Astrocyte of the cerebellum (primary cell): Measurements from ENCODE around the gene SLC13A5.
"Not testable (repeated sequence)": the region's sequence is repeated elsewhere in the genome, so short reads cannot be mapped to it uniquely, and the experiment has no call there.

Source experiments
- DNase-seq: peaks from one replicate; pipeline ENCODE4 v3.0.0-alpha.2; 2011; ENCODE audit warnings: low read depth
- H3K4me3 ChIP-seq: 2 replicates; pipeline ENCODE4 v1.5.1; 2011; ENCODE audit warnings: mild to moderate bottlenecking, low read depth, low read length, moderate library complexity
- in situ Hi-C: cut with HindIII; loops from 2 replicates; pipeline ENCODE4 v1.10.0; 2017; ENCODE audit warnings: low sequenced_read_pairs
- TF ChIP-seq, protein P1 (sequence below): IDR thresholded peaks from 2 replicates; pipeline ENCODE4 v1.5.1; 2012; ENCODE audit warnings: low read length, low read depth, moderate library complexity, mild to moderate bottlenecking; ENCODE audit errors: missing control alignments

The SLC13A5 gene

GRCh38 chr17:6699997-6700947 is 12.9 kb downstream of the SLC13A5 start:
- no peak for DNase-seq
- in situ Hi-C loops, result loop anchor here (25.0 kb wide), 1 partner anchor 162 kb away; no protein-coding TSS in a partner anchor
- TF ChIP-seq, protein P1, sequence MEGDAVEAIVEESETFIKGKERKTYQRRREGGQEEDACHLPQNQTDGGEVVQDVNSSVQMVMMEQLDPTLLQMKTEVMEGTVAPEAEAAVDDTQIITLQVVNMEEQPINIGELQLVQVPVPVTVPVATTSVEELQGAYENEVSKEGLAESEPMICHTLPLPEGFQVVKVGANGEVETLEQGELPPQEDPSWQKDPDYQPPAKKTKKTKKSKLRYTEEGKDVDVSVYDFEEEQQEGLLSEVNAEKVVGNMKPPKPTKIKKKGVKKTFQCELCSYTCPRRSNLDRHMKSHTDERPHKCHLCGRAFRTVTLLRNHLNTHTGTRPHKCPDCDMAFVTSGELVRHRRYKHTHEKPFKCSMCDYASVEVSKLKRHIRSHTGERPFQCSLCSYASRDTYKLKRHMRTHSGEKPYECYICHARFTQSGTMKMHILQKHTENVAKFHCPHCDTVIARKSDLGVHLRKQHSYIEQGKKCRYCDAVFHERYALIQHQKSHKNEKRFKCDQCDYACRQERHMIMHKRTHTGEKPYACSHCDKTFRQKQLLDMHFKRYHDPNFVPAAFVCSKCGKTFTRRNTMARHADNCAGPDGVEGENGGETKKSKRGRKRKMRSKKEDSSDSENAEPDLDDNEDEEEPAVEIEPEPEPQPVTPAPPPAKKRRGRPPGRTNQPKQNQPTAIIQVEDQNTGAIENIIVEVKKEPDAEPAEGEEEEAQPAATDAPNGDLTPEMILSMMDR, result no peak
- no peak overlapping the region for H3K4me3 ChIP-seq

- in situ Hi-C loops, result loop anchor here (25.0 kb wide), 1 partner anchor 164 kb away; no protein-coding TSS in a partner anchor
- TF ChIP-seq, protein P1, result no peak
These were observed 15.2 kb downstream of the SLC13A5 start for GRCh38 chr17:6698004-6698403.

DNA sequence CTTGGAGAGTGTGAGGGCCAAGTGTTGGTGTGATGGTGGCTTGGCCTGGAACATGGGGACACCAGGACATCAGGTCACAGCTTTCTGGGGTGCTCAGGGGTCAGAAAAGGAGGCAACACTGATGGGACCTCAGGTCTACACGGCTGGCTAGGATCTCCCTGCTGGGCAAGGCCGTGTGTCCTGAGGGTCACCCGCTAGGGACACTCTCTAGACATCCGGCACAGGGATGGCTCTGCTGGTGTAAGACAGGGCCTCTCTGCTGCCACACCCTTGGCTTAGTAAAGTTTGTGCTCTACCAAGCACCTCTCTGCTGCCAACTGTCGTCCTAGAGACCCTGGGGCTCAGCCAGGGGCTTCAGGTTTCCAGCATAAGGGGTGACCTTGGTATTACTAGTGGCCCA is 16.3 kb downstream of the SLC13A5 start:
- DNase-seq, result no peak

More at GRCh38 chr17:6698004-6698403, 15.2 kb downstream of the SLC13A5 start:
- H3K4me3 ChIP-seq, result no peak overlapping the region
- DNase-seq, result no peak

GRCh38 chr17:6695565-6695964 is 17.6 kb downstream of the SLC13A5 start:
- no peak for DNase-seq
- in situ Hi-C loops, result loop anchor here (25.0 kb wide), 1 partner anchor 167 kb away; no protein-coding TSS in a partner anchor
- TF ChIP-seq, protein P1, result no peak

More for the DNA sequence above, 16.3 kb downstream of the SLC13A5 start:
- H3K4me3 ChIP-seq, result no peak overlapping the region
- in situ Hi-C loops, result loop anchor here (25.0 kb wide), 1 partner anchor 165 kb away; no protein-coding TSS in a partner anchor
- TF ChIP-seq, protein P1, result no peak

GRCh38 chr17:6695051-6695450 is 18.1 kb downstream of the SLC13A5 start:
- TF ChIP-seq, protein P1, result no peak
- H3K4me3 ChIP-seq, result no peak overlapping the region
- no peak for DNase-seq
- in situ Hi-C loops, result loop anchor here (25.0 kb wide), 1 partner anchor 167 kb away; no protein-coding TSS in a partner anchor

More at GRCh38 chr17:6695565-6695964, 17.6 kb downstream of the SLC13A5 start:
- no peak overlapping the region for H3K4me3 ChIP-seq

- not testable (repeated sequence) for DNase-seq, H3K4me3 ChIP-seq
- in situ Hi-C loops, result loop anchor here (25.0 kb wide), 1 partner anchor 170 kb away; no protein-coding TSS in a partner anchor
These were observed 21.2 kb downstream of the SLC13A5 start for GRCh38 chr17:6691958-6692357.
